Measurements from ENCODE around the gene RASAL1.

RASAL1 gene

GRCh38 chr12:113136128-113136989 lies 798 bp upstream of the RASAL1 start (continued):
- peak; percentile 50 for TF ChIP-seq EGR2 (tag by site-specific recombination; IDR thresholded peaks at IDR 0.05; ENCODE audit: low read depth)
- TF ChIP-seq ZNF645 (tag by site-specific recombination; IDR thresholded peaks at IDR 0.05) = no peak
- TF ChIP-seq ZNF473 (tag by site-specific recombination; IDR thresholded peaks at IDR 0.05) = no peak
- TF ChIP-seq ZNF561 (tag by site-specific recombination; IDR thresholded peaks at IDR 0.05; ENCODE audit: borderline replicate concordance) = no peak
- TF ChIP-seq ZNF426 (tag by site-specific recombination; IDR thresholded peaks at IDR 0.05) = no peak

- ChIA-PET POLR2A (interaction anchor here (2.0 kb wide), 1 partner anchor 18 kb away, joined by 5 read pairs; no protein-coding TSS in a partner anchor), CTCF (interaction anchor here (0.6 to 2.6 kb wide), 7 partner anchors 8 to 88 kb away, joined by 3 to 9 read pairs (median 3); partner anchors contain the start of gene CFAP73)
- H3K4me1 ChIP-seq (ENCODE audit: control insufficient read depth, insufficient read depth, low read length) = peaks cover 6% of the 10 kb centered on the region; the same call in 1 of the 2 replicates
- no peak overlapping the region for H3K27ac ChIP-seq (ENCODE audit: extremely low read depth, low read depth, low read length)
- H3K36me3 ChIP-seq (ENCODE audit: control insufficient read depth in 2 of 2, insufficient read depth in 1 of 2, low read length in 2 of 2) = no peaks in the 10 kb centered on the region
- H3K9me3 ChIP-seq (ENCODE audit: control insufficient read depth, insufficient read depth, low read depth, low read length) = no peaks in the 10 kb centered on the region
- no peak overlapping the region for H3K4me3 ChIP-seq (ENCODE audit: low read depth, low read length)
- TF ChIP-seq ZNF175 (tag by site-specific recombination; IDR thresholded peaks at IDR 0.05) (no peak), ZNF623 (tag by site-specific recombination; IDR thresholded peaks at IDR 0.05) (no peak), ZNF19 (tag by site-specific recombination; IDR thresholded peaks at IDR 0.05; ENCODE audit: low read depth) (no peak), GLIS1 (tag by site-specific recombination; IDR thresholded peaks at IDR 0.05) (0 out of 2 replicates have a peak, but pooled peaks have one; percentile 17), SCRT2 (tag by site-specific recombination; IDR thresholded peaks at IDR 0.05) (peak; percentile 65; the same call in 1 of the 2 replicates), ZEB2 (tag by site-specific recombination; IDR thresholded peaks at IDR 0.05) (no peak), ZSCAN4 (tag by site-specific recombination; IDR thresholded peaks at IDR 0.05) (no peak), ZBTB7A (tag by site-specific recombination; IDR thresholded peaks at IDR 0.05; ENCODE audit: low read depth) (no peak), ZNF514 (tag by site-specific recombination; IDR thresholded peaks at IDR 0.05) (no peak), ZSCAN18 (tag by site-specific recombination; IDR thresholded peaks at IDR 0.05) (no peak), ZNF416 (tag by site-specific recombination; IDR thresholded peaks at IDR 0.05) (no peak), ZNF311 (tag by site-specific recombination; IDR thresholded peaks at IDR 0.05; ENCODE audit: borderline replicate concordance) (no peak)
Observed at GRCh38 chr12:113134521-113134951, 1.0 kb downstream of the RASAL1 start.

GRCh38 chr12:113134071-113134470 lies 1.5 kb downstream of the RASAL1 start:
- Histone ChIP-seq H3K4me3 (ENCODE audit: low read depth, low read length) (no peak overlapping the region), H3K4me1 (ENCODE audit: control insufficient read depth, insufficient read depth, low read length) (peaks cover 6% of the 10 kb centered on the region; the same call in 1 of the 2 replicates), H3K36me3 (ENCODE audit: control insufficient read depth in 2 of 2, insufficient read depth in 1 of 2, low read length in 2 of 2) (no peaks in the 10 kb centered on the region), H3K9me3 (ENCODE audit: control insufficient read depth, insufficient read depth, low read depth, low read length) (no peaks in the 10 kb centered on the region), H3K27ac (ENCODE audit: extremely low read depth, low read depth, low read length) (no peak overlapping the region)
- ChIA-PET CTCF (interaction anchor here (0.5 to 2.6 kb wide), 5 partner anchors 10 to 88 kb away, joined by 3 to 9 read pairs (median 3); no protein-coding TSS in a partner anchor), POLR2A (interaction anchor here (0.6 kb wide), 1 partner anchor 15 kb away, joined by 4 read pairs; the partner anchor contains the start of gene CFAP73)
- TF ChIP-seq ZNF488 (tag by site-specific recombination; IDR thresholded peaks at IDR 0.05) (no peak), ZNF140 (tag by site-specific recombination; IDR thresholded peaks at IDR 0.05) (no peak), ZNF624 (tag by site-specific recombination; IDR thresholded peaks at IDR 0.05) (no peak), ZNF26 (tag by site-specific recombination; IDR thresholded peaks at IDR 0.05) (no peak), ZNF596 (tag by site-specific recombination; IDR thresholded peaks at IDR 0.05) (no peak), HIC1 (tag by site-specific recombination; IDR thresholded peaks at IDR 0.05) (no peak), ZNF530 (tag by site-specific recombination; IDR thresholded peaks at IDR 0.05; ENCODE audit: low read depth) (no peak)
